Activated CD4-positive, alpha-beta T cell treated with anti-CD3 and anti-CD28 coated beads for 36 hours (primary cell): ENCODE results near the gene NOC2L. TPM values are rescaled to one million over a fixed set of nuclear protein-coding genes. Genes with fewer than 3 reads are reported as not detected.

Experiments
- ATAC-seq: fragments of 200-7000 bp; cut with Tn5 transposase; one replicate; pipeline ENCODE4 v1.10.0; 2021; ENCODE audit warnings: mild to moderate bottlenecking, moderate library complexity
- CTCF ChIA-PET: fragments of 350-600 bp; sonication (Branson Sonifier 250); formaldehyde crosslinking; loops from one replicate; lab custom pipeline; 2021; ENCODE audit warnings: antibody characterized with exemption; lab: Charles Lee
- POLR2A ChIA-PET: fragments of 350-600 bp; sonication (Branson Sonifier 250); formaldehyde crosslinking; loops from one replicate; lab custom pipeline; 2021; ENCODE audit warnings: antibody characterized with exemption, inconsistent platforms; lab: Charles Lee
- DNase-seq: peaks from one replicate; pipeline ENCODE4 v3.0.0-alpha.2; 2020
- H3K27ac Mint-ChIP-seq: one replicate; pipeline ENCODE4 v1.8.0; 2021; ENCODE audit warnings: mixed read lengths
- H3K27me3 Mint-ChIP-seq: one replicate; pipeline ENCODE4 v1.8.0; 2021; ENCODE audit warnings: mixed read lengths
- H3K36me3 Mint-ChIP-seq: one replicate; pipeline ENCODE4 v1.8.0; 2021; ENCODE audit warnings: low read depth, mixed read lengths
- H3K4me1 Mint-ChIP-seq: one replicate; pipeline ENCODE4 v1.8.0; 2021; ENCODE audit warnings: mixed read lengths
- H3K4me3 Mint-ChIP-seq: one replicate; pipeline ENCODE4 v1.8.0; 2021; ENCODE audit warnings: mild to moderate bottlenecking, moderate library complexity, mixed read lengths
- H3K9me3 Mint-ChIP-seq: one replicate; pipeline ENCODE4 v1.8.0; 2021; ENCODE audit warnings: low read depth, mixed read lengths
- intact Hi-C, 2 experiments: fragments of 100-400 bp; cut with DNase I in 1 of 2; cut with micrococcal nuclease in 1 of 2; formaldehyde crosslinking; loops; one replicate each; pipeline versions ENCODE4 v1.14.2 to v1.15.1; 2022 to 2024; cut with DNase I, micrococcal nuclease
- total RNA-seq, 2 experiments: library from RNA; stranded (reverse); gene quantifications; one replicate each; pipeline ENCODE4 v1.2.3, GENCODE V29; 2021

NOC2L gene
- 100 to 1,000 TPM; 112 to 134 TPM for total RNA-seq

DNA sequence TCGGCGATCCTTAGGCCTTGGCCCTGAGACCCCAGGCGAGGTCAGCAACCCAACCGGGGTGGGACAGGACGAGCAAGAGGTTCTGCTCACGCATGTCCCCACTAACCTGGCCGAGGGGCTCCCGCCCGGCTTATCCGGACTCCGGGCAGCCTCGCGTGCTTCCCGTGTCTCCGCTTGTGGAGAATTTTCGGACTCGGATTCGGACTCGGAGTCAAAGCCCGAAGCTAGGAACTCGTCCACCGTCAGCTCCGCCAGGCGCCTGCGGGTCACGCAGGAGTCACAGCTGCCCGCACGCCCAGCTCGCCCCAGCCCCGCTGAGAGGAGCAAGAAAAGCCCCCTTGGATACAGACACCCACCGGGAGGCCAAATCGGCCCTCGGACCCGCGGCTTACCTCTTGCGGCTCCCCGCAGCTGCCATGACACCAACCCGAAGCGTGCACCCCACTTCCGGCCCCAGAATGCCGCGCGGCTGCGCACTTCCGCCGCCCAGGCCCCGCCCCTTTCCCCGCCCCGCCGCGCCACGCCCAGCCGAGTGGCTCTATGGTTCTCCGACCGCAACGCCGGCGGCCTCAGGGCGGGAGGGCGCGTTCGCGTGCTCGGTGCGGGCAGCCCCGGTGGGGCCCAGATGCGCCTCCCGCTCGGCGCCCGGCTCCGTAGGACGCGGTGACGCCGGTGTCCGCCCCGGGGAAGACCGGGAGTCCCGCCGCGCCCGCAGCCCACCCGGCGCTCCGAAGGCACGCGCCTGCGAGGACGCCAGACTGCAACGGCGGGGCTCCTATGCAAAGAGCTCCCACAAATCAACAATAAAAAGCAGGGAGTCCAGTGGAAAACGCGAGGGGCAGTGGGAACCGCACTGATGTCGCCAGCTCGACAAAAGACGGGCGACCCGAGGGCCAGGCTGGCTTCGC is at the start of gene NOC2L:
TSS of gene NOC2L (minus strand) at position 434 of the 908 bp plus-strand sequence. CDS start at position 418, 16 bp downstream.
- ATAC-seq (peak; percentile 86), DNase-seq (peak; percentile 98)
- Mint-ChIP-seq H3K4me1 (peaks cover 18% of the 10 kb centered on the region), H3K27ac (peak within 1 kb of the TSS; percentile 63), H3K4me3 (peak within 1 kb of the TSS; percentile 82), H3K36me3 (peaks cover 18% of the 10 kb centered on the region), H3K9me3 (no peaks in the 10 kb centered on the region), H3K27me3 (no peaks in the 10 kb centered on the region)
- ChIA-PET POLR2A (interaction anchor here (0.6 to 0.7 kb wide), 3 partner anchors 18 to 587 kb away, joined by 3 to 4 read pairs (median 3); partner anchors contain the start of gene MRPL20), CTCF (interaction anchor here (1.1 kb wide), 1 partner anchor 24 kb away, joined by 3 read pairs; no protein-coding TSS in a partner anchor)
- intact Hi-C loops, result loop anchor here in 1 of 2 experiments (1.0 kb wide), 5 partner anchors 42 to 349 kb away; partner anchors contain the start of genes C1orf159 and PUSL1

DNA sequence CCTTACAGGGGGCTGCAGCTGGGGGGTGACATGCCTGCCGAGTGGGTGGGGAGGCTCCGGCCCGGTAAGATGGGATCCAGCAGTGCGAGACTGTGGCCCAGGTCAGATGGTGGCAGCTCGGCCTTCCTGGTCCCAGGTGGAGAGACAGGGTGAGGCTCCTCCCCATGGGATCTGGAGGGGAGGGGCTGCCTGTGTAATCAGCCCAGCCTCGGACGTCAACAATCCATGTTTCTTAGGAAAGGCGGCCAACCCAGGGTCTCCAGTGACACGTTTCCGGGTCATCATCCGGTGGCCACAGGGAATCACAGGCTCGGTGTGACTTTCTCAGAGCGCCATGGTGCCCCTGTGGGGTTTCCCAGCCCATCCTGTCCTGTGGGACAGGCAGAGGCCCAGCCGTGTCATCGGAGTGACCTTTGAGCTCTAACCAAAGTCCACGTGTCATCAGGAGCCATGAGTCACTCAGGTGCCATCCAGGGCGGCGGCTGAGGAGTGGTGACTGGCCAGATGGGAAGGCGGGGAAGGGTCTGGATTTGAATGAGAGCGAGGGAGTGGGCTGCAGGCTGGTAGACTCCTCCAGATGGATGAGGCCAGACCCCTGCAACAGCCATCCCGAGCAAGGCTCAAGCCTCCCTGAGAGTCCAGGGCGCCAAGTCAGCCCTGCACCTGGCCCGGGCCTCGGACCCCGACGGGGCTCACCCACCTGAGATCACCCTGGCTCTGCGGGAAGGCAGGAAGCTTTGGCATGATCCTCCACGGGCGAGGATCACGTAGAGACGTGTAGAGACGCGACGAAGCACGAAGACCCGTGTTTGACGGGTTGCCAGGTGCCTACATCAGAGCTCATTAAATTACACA is 47.5 kb upstream of the NOC2L start:
- Mint-ChIP-seq H3K36me3 (no peaks in the 10 kb centered on the region), H3K27ac (no peak overlapping the region), H3K4me1 (peaks cover 12% of the 10 kb centered on the region), H3K4me3 (no peak overlapping the region), H3K27me3 (peaks cover 19% of the 10 kb centered on the region), H3K9me3 (no peaks in the 10 kb centered on the region)
- DNase-seq (no peak), ATAC-seq (no peak)
- CTCF ChIA-PET, result interaction anchor here (0.6 to 1.3 kb wide), 4 partner anchors 13 to 94 kb away, joined by 3 to 5 read pairs (median 4); no protein-coding TSS in a partner anchor
- intact Hi-C loops, result no loop called here
- POLR2A ChIA-PET, result no interaction called here

DNA sequence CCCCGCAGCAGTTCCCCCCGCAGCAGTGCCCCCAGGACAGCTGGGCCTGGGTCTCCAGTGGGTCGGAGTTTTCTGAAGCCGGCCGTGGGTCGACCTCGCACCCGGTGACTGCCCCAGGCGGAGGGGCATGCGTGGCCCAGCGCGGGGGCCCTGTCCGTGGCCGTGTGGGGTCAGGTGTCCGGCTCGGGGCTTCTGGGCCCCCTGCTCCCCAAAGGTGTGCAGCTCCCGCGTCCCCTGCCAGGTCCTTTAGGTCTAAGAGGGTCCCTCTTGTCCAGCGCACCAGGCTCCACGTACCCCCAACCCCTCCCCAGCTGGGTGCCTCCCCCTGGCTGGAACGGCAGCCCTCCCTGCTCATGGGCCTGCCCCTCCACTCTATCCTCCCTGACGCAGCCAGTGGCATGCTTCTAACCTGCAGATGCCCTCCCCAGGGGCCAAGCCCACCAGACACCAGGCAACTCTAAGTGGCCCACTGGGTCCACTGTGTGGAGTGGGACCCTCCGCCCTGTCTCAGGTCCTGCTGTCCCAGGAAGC is 46.8 kb upstream of the NOC2L start:
- ATAC-seq (no peak), DNase-seq (no peak)
- intact Hi-C loops, result no loop called here
- POLR2A ChIA-PET, result no interaction called here
- CTCF ChIA-PET, result interaction anchor here (0.9 to 1.3 kb wide), 3 partner anchors 13 to 42 kb away, joined by 4 to 5 read pairs (median 4); no protein-coding TSS in a partner anchor
- no peaks in the 10 kb centered on the region for H3K9me3 Mint-ChIP-seq
- peaks cover 19% of the 10 kb centered on the region for H3K27me3 Mint-ChIP-seq
- H3K4me3 Mint-ChIP-seq, result no peak overlapping the region
- no peaks in the 10 kb centered on the region for H3K36me3 Mint-ChIP-seq
- H3K4me1 Mint-ChIP-seq, result peaks cover 12% of the 10 kb centered on the region
- H3K27ac Mint-ChIP-seq, result no peak overlapping the region

DNA sequence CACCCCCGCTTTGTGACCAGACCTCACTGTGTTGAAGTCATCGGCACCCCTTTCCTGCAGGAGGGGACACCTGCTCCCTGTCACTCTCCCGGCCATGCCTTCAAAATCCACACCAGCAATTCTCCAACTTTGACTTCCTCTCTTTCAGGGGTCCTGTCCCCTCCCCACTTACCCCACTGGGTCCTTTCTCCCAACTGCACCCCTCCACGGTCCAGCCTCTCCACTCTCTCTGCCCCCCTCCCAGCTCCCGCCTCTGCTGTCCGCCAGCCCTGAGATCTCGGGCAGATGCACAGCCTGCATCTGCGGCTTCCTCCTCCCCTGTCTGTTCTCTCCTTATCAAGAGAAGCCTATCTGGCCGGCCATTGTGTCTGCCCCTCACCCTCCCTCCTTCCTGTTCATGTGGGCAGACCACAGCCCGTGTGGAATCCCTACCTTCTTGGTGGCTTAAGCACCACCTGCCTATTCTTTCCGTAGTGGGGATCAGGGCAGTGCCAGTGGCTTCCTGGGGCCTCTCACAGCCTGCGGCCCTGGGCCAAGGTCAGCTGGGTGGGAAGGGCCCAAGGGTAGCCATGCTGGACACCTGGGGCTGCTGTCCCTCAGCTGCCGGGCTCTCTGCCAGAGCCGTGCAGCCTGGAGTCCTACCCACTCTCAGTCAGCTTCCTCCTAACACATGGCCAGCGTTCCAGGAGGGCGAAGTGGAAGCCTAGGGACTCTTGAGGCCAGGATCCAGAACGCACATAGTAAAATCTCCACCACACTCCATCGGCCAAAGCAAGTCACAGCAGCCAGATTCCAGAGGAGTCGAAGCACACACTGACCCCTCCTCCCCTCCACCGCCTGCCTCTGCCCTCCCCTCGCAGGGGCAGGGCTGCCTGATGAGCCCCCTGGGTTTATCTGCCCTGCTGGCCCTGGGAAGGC is 46.0 kb upstream of the NOC2L start:
- ChIA-PET CTCF (interaction anchor here (0.9 kb wide), 1 partner anchor 21 kb away, joined by 4 read pairs; no protein-coding TSS in a partner anchor), POLR2A (no interaction called here)
- no peak overlapping the region for H3K27ac Mint-ChIP-seq
- H3K4me1 Mint-ChIP-seq, result peaks cover 15% of the 10 kb centered on the region
- H3K27me3 Mint-ChIP-seq, result peaks cover 21% of the 10 kb centered on the region
- H3K4me3 Mint-ChIP-seq, result no peak overlapping the region
- peaks cover 1% of the 10 kb centered on the region for H3K36me3 Mint-ChIP-seq
- no peaks in the 10 kb centered on the region for H3K9me3 Mint-ChIP-seq
- intact Hi-C loops, result no loop called here
- ATAC-seq (no peak), DNase-seq (no peak)

DNA sequence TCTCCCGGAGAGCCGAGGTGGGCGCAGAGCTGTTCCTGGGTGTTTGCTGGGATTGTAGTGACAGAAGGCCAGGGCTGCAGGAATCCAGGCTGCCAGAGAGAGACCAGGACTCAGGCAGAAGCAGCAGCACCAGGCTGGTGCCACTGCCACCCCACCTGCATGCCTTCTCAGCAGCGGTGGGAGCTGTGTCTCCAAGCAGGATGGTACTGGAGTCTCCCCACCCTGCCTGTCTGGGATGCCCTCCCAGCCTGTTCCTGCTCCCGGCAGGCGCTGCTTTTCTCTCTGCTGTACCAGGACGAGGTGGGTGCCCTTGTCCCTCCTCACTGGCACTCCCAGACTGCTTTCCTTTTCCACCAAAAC is 45.3 kb upstream of the NOC2L start:
- no peaks in the 10 kb centered on the region for H3K9me3 Mint-ChIP-seq
- H3K4me1 Mint-ChIP-seq, result peaks cover 15% of the 10 kb centered on the region
- ChIA-PET POLR2A (no interaction called here), CTCF (no interaction called here)
- no peak for DNase-seq
- peaks cover 21% of the 10 kb centered on the region for H3K27me3 Mint-ChIP-seq
- no peak for ATAC-seq
- peaks cover 1% of the 10 kb centered on the region for H3K36me3 Mint-ChIP-seq
- H3K4me3 Mint-ChIP-seq, result no peak overlapping the region
- no peak overlapping the region for H3K27ac Mint-ChIP-seq
- intact Hi-C loops, result no loop called here

DNA sequence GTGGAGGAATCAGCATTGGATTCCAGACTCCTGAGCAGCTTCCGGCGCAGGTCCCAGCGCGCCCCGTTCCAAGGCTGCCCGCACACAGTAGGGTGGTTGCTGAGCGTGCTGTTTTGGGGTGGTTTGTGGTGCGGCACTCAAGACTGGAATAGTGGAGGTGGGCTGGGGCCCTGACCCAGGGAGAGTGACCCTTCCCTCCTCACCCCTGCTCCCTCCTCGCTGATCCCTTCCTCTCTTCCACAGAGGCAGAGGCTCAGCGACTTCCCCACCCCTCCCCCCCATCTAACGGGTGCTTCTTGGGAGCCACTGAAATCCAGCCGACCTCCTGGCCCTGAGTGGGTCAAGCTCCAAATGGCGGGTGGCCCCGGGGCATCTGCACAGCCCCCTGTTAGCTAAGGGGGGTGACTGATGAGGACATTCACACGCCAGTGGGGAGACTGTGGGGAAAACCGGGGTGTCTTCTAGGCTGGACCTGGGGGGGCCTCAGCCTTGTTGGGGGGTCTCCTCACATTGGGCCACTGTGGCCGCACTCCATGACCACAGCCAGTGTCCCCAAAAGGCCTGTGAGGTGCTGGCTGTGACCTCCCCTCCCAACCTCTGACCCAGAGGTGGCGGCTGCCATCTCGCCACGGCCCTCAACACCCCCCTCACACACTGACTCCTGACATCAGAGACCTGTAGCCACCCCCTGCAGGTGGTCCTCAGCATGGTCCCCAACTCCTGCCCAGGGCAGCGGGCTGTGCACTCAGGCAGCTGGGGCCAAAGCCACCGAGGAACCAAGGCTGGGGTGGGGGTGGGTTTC is 44.8 kb upstream of the NOC2L start:
- no peak overlapping the region for H3K4me3 Mint-ChIP-seq
- ChIA-PET POLR2A (no interaction called here), CTCF (interaction anchor here (3.0 to 3.1 kb wide), 3 partner anchors 10 to 15 kb away, joined by 8 to 20 read pairs (median 14); partner anchors contain the start of gene ISG15)
- no peak for ATAC-seq
- no peak for DNase-seq
- peaks cover 19% of the 10 kb centered on the region for H3K27me3 Mint-ChIP-seq
- H3K36me3 Mint-ChIP-seq, result peaks cover 1% of the 10 kb centered on the region
- intact Hi-C loops, result no loop called here
- H3K4me1 Mint-ChIP-seq, result peaks cover 13% of the 10 kb centered on the region
- no peak overlapping the region for H3K27ac Mint-ChIP-seq
- no peaks in the 10 kb centered on the region for H3K9me3 Mint-ChIP-seq

DNA sequence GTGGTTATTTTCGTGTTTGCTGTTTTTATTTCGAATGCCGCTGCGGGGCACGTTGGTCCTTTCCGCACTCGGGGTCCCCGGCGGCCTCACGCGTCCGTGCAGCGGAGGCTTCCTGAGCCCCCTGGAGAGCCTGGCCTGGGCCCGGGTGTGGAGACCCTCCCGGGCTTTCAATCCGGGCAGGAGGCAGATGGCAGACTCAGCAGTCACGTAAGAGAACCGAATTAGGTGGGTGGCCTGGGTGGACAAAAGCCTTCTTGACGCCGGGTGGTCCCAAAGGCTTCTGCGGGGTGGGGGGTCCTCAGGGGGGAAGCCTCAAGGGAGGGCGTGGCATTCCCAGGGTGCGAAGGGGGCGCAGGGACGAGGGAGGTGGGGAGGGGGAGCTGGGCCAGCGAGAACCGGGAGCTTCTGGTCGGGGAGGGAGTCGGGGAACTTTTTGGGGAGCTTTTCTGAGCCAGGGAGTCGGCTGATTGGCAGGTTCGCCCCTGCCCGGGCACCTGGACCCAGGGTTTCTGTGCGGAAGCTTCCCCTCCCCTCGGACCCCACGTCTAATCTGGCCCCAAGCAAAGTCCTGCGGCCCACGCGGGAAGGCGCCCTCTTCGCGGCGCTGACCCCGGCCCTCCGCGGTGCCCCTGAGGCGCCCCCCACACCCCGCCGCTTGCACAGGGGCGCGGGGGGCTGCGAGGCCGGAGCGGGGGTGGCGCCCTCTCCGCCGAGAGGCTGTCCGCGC is 42.2 kb upstream of the NOC2L start:
- Mint-ChIP-seq H3K4me1 (peaks cover 15% of the 10 kb centered on the region), H3K27me3 (peaks cover 21% of the 10 kb centered on the region), H3K36me3 (peaks cover 1% of the 10 kb centered on the region), H3K27ac (peak overlapping the region; percentile 90), H3K9me3 (no peaks in the 10 kb centered on the region), H3K4me3 (peak overlapping the region; percentile 72)
- ChIA-PET POLR2A (no interaction called here), CTCF (interaction anchor here (1.0 to 3.1 kb wide), 8 partner anchors 9 to 304 kb away, joined by 3 to 20 read pairs (median 5); partner anchors contain the start of gene ISG15)
- intact Hi-C loops, result loop anchor here in 1 of 2 experiments (1.0 kb wide), 1 partner anchor 42 kb away; the partner anchor contains the start of gene NOC2L
- ATAC-seq, result no peak
- no peak for DNase-seq

DNA sequence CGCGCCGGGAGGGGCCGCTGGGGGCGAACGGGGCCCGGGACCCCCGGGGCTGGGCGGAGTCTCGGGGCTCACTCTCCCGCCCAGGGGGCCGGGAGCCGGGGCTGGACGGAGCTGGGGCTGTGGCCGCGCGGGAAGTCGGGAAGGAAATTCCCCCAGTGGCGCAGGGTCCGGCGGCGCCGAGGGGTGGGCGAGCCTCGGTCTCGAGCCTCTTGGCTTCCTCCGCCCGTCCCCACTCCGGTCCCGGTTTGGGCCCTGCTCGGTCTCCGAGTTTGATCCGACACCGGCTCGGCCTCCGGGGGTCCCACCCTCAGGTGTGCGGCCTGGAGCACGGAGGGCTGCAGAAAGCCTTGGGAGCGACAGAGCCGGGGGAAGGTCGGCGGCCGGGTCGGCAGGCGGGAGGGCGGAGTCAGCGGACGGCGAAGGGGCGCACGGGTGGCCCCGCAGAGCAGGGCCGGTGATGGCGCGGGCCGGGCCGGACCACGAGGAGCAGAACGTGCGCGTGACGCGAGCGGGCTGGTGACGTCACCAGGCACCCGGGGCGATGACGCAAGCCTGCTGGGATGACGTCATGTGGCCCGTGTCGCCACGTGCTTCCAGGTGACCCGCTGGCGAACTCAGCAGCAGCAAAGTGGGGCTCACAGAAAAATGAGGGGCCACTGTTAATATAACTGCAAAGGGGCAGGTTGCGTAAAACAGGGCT is 41.5 kb upstream of the NOC2L start:
- ChIA-PET POLR2A (no interaction called here), CTCF (interaction anchor here (1.6 to 3.1 kb wide), 4 partner anchors 8 to 18 kb away, joined by 3 to 20 read pairs (median 11); partner anchors contain the start of gene ISG15)
- H3K4me3 Mint-ChIP-seq, result peak overlapping the region; percentile 72
- H3K27ac Mint-ChIP-seq, result peak overlapping the region; percentile 90
- H3K27me3 Mint-ChIP-seq, result peaks cover 23% of the 10 kb centered on the region
- H3K36me3 Mint-ChIP-seq, result peaks cover 1% of the 10 kb centered on the region
- H3K9me3 Mint-ChIP-seq, result no peaks in the 10 kb centered on the region
- H3K4me1 Mint-ChIP-seq, result peaks cover 19% of the 10 kb centered on the region
- ATAC-seq, result peak; percentile 18
- DNase-seq, result peak; percentile 88
- intact Hi-C loops, result loop anchor here in 1 of 2 experiments (1.0 kb wide), 3 partner anchors 13 to 41 kb away; partner anchors contain the start of genes ISG15 and NOC2L
